ENCODE data around the gene MED13.
"Not testable (repeated sequence)": the region's sequence is repeated elsewhere in the genome, so short reads cannot be mapped to it uniquely, and the experiment has no call there.

The MED13 gene

GRCh38 chr17:61928101-61928436 is 137.0 kb downstream of the MED13 start:
- FAIRE-seq, result no peak
- TF ChIP-seq POLR2A (IDR thresholded peaks at IDR 0.05; ENCODE audit: low read depth, low read length), result no peak
- TF ChIP-seq POLR2AphosphoS5 (IDR thresholded peaks at IDR 0.05; ENCODE audit: low read depth, low read length), result no peak
- TF ChIP-seq TAF1 (IDR thresholded peaks at IDR 0.05; ENCODE audit: borderline replicate concordance, low read depth, low read length), result no peak
- DNase-seq (ENCODE audit: insufficient read length), result no peak

GRCh38 chr17:61927208-61928100 is 137.6 kb downstream of the MED13 start, which contains the start of gene INTS2:
Gene INTS2, minus strand, starts transcription at chr17:61927982. Its CDS starts 1,338 bp downstream, at chr17:61926644.
- TF ChIP-seq POLR2AphosphoS5 (IDR thresholded peaks at IDR 0.05; ENCODE audit: low read depth, low read length), result peak; percentile 98
- TF ChIP-seq POLR2A (IDR thresholded peaks at IDR 0.05; ENCODE audit: low read depth, low read length), result peak; percentile 97
- TF ChIP-seq TAF1 (IDR thresholded peaks at IDR 0.05; ENCODE audit: borderline replicate concordance, low read depth, low read length), result peak; percentile 88
- peak; percentile 84 for DNase-seq (ENCODE audit: insufficient read length)
- peak; percentile 77 for FAIRE-seq

GRCh38 chr17:61926826-61927207 is 138.3 kb downstream of the MED13 start:
- FAIRE-seq, result no peak
- DNase-seq (ENCODE audit: insufficient read length), result no peak
- no peak for TF ChIP-seq TAF1 (IDR thresholded peaks at IDR 0.05; ENCODE audit: borderline replicate concordance, low read depth, low read length)
- TF ChIP-seq POLR2A (IDR thresholded peaks at IDR 0.05; ENCODE audit: low read depth, low read length), result no peak
- no peak for TF ChIP-seq POLR2AphosphoS5 (IDR thresholded peaks at IDR 0.05; ENCODE audit: low read depth, low read length)

- not testable (repeated sequence) for DNase-seq (ENCODE audit: insufficient read length); FAIRE-seq
Measured at GRCh38 chr17:61915162-61915561, 149.9 kb downstream of the MED13 start.

- TF ChIP-seq TAF1 (IDR thresholded peaks at IDR 0.05; ENCODE audit: borderline replicate concordance, low read depth, low read length) (no peak), POLR2A (IDR thresholded peaks at IDR 0.05; ENCODE audit: low read depth, low read length) (no peak), POLR2AphosphoS5 (IDR thresholded peaks at IDR 0.05; ENCODE audit: low read depth, low read length) (no peak)
- no peak for FAIRE-seq
Measured at GRCh38 chr17:61908292-61909037, 156.6 kb downstream of the MED13 start.

GRCh38 chr17:61907361-61907760 is 157.7 kb downstream of the MED13 start:
- DNase-seq (ENCODE audit: insufficient read length) (no peak), FAIRE-seq (no peak)
- TF ChIP-seq TAF1 (IDR thresholded peaks at IDR 0.05; ENCODE audit: borderline replicate concordance, low read depth, low read length) (no peak), POLR2A (IDR thresholded peaks at IDR 0.05; ENCODE audit: low read depth, low read length) (no peak), POLR2AphosphoS5 (IDR thresholded peaks at IDR 0.05; ENCODE audit: low read depth, low read length) (no peak)

More at GRCh38 chr17:61908292-61909037, 156.6 kb downstream of the MED13 start:
- DNase-seq (ENCODE audit: insufficient read length), result no peak

GRCh38 chr17:61904094-61904710 is 160.9 kb downstream of the MED13 start:
- TF ChIP-seq POLR2A (IDR thresholded peaks at IDR 0.05; ENCODE audit: low read depth, low read length) (no peak), POLR2AphosphoS5 (IDR thresholded peaks at IDR 0.05; ENCODE audit: low read depth, low read length) (no peak), TAF1 (IDR thresholded peaks at IDR 0.05; ENCODE audit: borderline replicate concordance, low read depth, low read length) (no peak)
- peak; percentile 91 for FAIRE-seq
- peak; percentile 31 for DNase-seq (ENCODE audit: insufficient read length)

GRCh38 chr17:61903251-61903650 is 161.8 kb downstream of the MED13 start:
- no peak for DNase-seq (ENCODE audit: insufficient read length)
- TF ChIP-seq POLR2AphosphoS5 (IDR thresholded peaks at IDR 0.05; ENCODE audit: low read depth, low read length) (no peak), POLR2A (IDR thresholded peaks at IDR 0.05; ENCODE audit: low read depth, low read length) (no peak), TAF1 (IDR thresholded peaks at IDR 0.05; ENCODE audit: borderline replicate concordance, low read depth, low read length) (no peak)
- FAIRE-seq, result no peak

- FAIRE-seq (no peak), DNase-seq (ENCODE audit: insufficient read length) (no peak)
- TF ChIP-seq TAF1 (IDR thresholded peaks at IDR 0.05; ENCODE audit: borderline replicate concordance, low read depth, low read length) (no peak), POLR2AphosphoS5 (IDR thresholded peaks at IDR 0.05; ENCODE audit: low read depth, low read length) (no peak), POLR2A (IDR thresholded peaks at IDR 0.05; ENCODE audit: low read depth, low read length) (no peak)
Measured at GRCh38 chr17:61897548-61898180, 167.4 kb downstream of the MED13 start.

GRCh38 chr17:61895391-61895790 is 169.7 kb downstream of the MED13 start:
- no peak for TF ChIP-seq TAF1 (IDR thresholded peaks at IDR 0.05; ENCODE audit: borderline replicate concordance, low read depth, low read length)
- TF ChIP-seq POLR2AphosphoS5 (IDR thresholded peaks at IDR 0.05; ENCODE audit: low read depth, low read length), result no peak
- TF ChIP-seq POLR2A (IDR thresholded peaks at IDR 0.05; ENCODE audit: low read depth, low read length), result no peak
- FAIRE-seq (no peak), DNase-seq (ENCODE audit: insufficient read length) (no peak)

GRCh38 chr17:61894310-61894709 is 170.8 kb downstream of the MED13 start:
- DNase-seq (ENCODE audit: insufficient read length); FAIRE-seq: not testable (repeated sequence)

All from GM12892 (cell line).